ENCODE measurements around the gene DENND1A.

Gene DENND1A

DNA sequence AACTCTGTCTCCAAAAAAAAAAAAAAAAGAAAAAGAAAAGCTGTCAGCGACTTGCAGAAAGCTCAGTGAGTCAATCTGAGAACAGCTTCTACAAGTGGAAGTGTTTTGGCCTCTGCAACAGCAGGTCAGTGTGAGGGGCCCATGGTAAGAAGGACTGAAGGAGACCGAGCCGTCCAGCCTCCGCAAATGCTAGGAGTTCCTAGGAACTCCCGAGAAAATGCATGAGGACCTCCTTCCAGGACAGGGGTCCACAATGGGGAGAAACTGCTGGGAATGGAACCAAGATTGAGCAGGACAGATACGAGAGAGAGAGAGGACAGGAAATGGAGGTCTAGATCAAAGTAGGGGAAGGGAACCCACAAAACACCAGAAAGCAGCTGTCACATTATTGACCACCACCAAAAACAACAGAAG, 393.5 kb downstream of the DENND1A start:
- no peak for DNase-seq (ENCODE audit: low spot score)

DNA sequence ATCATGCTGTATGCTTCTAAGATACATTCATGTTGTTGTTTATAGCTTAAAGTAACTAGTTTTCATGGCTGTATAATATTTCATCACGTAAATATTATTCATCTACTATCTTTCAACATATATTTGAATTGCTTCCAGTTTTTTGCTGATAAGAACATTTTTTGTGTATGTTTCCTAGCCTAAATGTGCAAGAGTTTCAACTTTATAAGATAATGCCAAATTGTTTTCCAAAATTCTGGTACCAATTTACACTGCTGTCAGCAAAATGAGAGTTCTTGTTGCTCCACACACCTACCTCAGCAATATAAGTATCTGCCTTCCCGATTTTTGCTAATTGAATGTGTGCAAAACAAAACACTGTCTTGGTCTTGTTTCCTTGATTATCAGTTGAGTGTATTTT, 395.6 kb downstream of the DENND1A start:
- no peak for DNase-seq (ENCODE audit: low spot score)

DNA sequence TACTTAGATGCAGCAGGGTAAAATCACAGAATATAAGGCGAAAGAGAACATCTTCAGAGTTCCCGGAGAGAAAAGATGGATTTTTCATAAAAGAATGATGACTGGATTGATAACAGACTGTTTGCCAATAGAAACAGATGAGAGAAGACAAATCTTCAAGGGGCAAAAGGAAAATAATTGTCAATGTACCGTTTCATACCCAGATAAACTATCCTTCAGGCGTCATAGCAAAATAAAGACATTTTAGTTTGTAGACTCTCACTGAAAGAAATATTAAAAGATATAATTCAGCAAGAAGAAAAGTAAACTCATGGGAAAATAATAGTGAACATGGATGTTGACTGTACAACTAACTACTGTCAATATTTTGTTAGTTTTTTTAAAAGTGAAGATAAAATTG, 399.7 kb downstream of the DENND1A start:
- DNase-seq (ENCODE audit: low spot score), result no peak

DNA sequence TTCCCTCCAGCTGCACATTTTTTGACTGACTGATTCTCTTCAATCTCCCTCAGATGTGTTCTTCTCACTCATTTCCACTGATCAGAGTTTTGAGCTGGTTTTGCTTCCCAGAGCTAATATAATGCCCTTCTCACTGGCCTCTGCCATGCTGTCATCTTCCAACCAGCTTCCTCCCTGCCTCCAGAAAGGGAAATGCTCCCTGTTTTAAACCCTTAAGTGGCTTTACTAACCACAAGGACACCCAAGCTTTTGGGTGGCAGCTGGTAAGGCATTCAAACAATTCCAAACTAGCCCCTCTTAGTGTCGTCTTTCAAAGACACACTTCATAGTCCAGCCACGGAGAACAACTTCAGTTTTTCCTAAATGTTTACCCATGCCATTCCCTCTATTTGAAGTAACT, 401.4 kb downstream of the DENND1A start:
- no peak for DNase-seq (ENCODE audit: low spot score)

DNA sequence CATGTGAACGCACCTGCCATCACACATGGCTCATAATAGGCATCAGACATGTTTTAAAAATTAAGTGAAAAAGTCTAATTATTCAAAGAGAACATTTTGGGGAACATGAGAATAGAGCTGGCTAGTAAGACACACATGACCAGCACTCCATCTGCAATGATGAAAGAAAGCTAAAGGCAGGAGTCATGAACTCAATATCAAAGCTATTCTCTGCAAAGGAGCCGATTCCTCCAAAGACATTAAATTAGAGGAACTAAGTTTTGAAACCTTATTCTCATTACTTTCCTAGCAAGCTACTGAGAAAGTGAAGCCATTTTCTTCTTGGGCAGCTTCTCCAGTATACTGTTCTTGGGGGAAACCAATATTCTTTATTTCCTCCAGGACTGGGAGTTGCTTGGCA, 401.9 kb downstream of the DENND1A start:
- DNase-seq (ENCODE audit: low spot score), result no peak

DNA sequence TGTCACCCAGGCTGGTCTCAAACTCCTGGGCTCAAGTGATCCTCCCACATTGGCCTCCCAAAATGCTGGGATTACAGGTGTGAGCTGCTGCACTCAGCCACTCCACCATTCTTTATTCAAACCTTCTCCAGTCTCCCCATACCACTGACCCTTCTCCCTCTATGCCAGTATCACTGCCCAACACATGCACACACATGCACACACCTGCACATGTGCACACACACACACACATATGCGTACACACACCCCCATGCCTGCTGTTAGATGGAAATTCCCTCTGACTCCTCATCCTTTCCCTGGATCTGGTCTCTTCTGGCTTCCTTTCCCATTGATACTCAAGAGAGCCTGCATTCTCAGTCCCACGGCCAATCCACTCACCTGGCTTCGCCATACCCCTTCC, 404.0 kb downstream of the DENND1A start:
- DNase-seq (ENCODE audit: low spot score), result no peak

DNA sequence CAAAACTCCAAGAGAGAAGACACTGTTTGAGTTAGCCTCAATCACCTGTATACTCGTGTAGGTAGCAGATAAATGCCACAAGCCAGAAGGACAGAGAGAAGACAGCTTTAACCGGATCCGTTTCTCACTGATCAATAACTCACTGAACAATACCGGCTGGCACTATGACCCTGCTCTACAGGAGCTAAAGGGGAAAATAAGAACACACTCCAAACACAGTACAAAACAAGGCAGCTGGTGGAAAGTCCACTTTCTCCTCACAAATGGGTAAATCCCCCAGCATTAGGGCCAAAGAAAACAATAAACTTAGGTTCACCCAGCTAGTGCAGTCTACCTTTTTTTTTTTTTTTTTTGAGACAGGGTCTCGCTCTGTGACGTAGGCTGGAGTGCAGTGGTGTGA, 404.5 kb downstream of the DENND1A start:
- no peak for DNase-seq (ENCODE audit: low spot score)

DNA sequence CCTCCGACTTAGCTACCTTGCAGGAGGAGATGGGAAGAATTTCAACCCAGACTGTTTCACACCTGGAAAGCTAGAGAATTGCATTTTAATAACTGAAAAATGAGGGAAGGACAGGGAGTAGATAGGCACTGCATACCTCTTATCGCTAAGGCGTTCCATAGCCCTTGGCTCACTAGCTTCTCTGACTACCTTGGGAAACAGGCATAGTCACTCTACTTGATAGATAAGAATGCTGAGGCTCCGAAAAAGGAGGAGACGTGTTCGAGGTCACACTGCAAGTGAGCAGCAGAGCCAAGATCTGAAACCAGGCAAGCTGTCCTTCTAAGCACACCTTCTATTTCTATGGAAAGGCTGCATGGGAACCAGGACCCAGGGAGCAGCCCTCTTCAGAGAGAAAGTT, 405.1 kb downstream of the DENND1A start:
- DNase-seq (ENCODE audit: low spot score), result no peak

DNA sequence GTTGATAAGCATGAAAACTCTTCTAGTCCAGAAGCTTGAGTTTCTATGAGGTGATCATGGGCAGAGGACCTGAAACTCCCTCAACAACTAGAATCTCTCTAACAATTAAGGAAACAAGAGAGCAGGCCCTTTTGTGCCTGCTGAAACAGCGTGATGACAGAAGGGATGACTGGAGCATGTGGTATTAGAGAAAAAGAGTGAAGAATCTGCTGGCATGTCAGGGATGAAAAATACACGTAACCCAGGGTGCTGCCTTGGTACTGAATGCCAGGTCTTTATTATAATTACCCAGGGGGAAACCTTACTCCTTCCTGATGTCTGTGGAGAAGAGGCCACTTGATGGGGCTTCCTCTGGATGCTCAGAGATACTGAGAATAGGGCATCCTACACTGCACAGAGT, 406.1 kb downstream of the DENND1A start:
- DNase-seq (ENCODE audit: low spot score), result no peak

DNA sequence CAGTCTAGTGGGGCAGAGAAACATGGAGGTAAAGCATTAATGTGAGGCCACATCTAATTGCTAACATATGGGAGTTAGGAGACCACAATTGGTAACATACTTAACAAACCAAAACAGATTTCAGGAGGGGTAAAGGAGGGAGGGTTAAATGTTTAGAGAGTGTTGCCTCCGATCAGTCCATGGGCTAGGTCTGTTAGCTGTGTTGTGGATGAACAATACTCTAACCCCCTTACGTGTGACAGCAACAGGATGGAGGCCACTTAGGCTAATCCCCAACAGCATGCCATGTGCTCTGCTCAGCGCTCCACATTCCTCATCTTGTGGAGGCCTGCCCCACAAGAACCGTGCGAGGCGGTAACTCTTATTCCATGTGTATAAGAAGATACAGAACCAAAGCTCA, 406.9 kb downstream of the DENND1A start:
- DNase-seq (ENCODE audit: low spot score), result no peak

DNA sequence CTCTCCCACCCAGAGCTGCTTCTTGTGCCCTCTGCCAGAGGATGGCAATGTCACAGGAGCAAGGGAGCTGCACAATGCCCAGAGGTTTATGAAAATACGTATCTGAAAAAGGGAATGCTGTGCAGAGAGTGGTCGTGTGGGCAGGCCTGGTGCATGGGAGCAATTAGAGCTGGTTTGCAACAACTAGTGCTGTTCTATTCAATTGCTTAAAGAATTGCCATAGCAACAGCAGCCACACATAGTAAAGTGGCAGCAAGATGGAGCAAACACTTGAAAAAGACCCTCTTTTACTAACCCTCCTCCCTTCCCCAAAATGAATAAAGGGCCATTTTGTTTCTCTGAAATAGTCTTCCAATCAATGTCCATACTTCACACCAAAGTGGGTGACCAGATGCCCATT, 407.7 kb downstream of the DENND1A start:
- DNase-seq (ENCODE audit: low spot score), result no peak

DNA sequence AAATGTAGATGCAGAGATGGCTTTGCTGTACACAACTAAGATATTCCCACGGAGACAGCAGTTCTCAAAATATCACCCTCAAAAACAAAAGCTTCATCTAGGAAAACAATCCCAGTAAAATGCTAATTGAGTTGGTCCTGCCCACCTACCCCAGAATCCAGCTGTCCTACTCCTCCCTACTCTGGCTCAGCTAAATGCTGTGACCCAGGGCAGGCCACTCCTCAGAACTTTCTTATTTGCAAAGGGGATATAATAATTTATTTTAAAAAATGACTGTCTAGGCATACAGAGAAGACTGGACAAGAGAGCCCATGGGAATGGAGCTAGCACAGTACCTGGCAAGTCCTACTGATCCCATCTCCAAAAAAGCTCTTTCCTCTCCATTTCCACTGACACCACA, 411.6 kb downstream of the DENND1A start:
- no peak for DNase-seq (ENCODE audit: low spot score)

DNA sequence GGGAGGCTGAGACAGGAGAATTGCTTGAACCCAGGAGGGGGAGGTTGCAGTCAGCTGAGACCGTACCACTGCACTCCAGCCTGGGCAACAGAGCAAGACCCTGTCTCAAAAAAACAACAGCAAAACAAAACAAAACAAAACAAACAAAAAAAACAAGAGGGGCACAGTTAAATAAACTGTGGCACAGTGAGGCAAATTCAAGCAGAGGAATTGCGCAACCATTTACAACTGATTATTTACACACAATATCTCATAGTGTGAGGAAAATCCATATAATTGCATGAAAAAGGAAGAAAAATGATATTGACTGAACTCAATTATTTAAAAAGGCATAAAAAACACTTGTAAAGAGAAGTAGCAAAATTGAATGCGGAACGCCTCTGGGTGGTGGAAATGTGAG, 412.4 kb downstream of the DENND1A start:
- no peak for DNase-seq (ENCODE audit: low spot score)

DNA sequence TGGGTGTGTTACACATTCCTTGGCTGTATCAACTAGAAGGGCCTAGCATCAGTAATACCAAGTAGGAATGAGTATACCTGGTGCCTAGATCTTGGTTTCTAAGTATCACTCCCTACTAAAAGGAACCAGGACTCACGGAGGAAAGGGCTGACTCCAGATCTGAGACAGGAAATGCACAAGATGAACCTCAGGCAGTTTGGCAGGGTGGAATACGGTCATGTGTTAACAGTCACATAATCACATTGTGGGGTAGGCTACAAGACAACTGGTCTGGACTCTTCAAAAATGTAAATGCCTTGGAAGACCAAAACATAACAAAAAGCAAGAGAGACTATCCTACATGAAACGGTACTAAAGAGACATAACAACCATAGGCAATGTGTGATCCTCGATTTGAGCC, 415.2 kb downstream of the DENND1A start:
- no peak for DNase-seq (ENCODE audit: low spot score)

DNA sequence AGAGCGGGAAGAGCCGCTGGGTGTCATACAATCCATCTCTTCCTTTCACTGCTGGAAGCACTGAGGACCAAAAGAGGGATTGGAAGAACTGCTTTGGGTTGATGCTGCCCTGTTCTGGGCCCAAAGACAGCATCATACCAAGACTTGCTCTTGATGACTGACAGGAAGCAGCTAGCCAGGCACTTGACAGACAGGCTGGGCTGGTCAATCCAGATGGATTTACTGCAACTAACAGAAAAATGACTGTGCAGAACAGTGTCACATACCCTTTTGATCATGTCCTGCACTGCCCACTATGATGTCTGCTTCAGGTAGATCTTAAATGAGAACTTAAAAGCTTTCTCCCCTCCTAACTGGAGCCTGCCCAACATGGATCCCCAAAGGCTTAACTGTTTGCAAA, 416.4 kb downstream of the DENND1A start:
- no peak for DNase-seq (ENCODE audit: low spot score)

DNA sequence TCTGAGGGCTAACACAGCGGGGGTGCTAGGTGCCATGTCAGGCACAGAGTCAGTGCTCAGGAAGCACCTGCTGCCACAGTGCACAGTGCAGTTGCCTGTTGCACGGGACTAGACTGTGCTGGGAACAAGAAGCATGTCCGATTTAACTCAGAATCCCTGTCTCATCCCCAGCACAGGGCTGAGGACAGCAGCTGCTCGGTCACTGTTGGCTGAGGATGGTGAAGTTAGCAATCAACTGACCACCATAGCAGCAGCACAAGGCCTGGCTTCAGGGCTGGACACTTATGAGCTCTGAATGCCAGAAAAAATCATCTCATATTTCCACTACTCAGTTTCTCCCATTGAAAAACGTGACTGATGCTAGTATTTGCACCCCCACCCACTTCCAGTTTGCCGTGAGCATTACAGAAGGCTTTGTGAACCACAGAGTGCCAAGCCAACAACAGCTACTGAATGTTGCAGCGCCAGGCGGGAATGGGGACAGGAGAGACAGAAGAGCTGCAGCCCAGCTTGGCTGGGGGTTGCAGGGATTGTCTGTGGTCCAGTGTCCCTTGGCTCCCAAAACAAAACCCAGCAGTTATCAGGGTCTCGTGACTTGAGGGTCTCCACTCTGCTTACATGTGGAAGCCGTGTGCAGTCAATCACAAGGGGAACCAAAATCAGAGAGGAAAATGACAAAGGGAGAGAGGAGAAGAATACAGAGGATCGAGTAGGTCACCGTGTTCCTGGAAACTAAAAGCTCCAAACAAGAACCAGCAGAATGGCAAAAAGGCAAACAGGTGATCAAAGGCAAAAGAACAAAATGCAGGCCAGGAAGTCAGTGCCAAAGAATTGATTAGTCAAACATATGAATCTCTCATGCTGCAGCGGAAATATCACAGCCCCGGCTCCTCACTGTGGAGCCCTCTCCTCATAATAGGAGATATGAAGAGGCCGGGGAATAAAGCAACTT, 418.3 kb downstream of the DENND1A start:
- no peak for DNase-seq (ENCODE audit: low spot score)

DNA sequence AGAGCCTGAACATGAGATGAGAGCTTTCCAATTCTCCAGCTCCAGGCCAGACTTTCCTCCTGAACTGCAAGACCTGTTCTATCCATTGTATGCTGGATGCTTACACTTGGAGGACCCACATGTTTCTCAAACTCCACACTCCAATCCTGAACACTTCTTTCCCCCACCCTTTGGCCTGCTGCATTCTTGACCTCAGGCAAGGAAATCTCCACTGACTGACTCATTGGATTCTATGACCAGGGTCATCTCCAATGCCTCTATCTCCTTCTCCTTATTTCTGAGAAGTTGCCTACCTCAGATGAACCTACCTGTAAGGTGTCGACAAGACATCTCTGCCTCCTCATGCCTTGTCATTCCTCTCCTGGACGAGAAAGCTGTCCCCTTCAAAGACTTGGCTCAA, 420.3 kb downstream of the DENND1A start:
- no peak for DNase-seq (ENCODE audit: low spot score)

DNA sequence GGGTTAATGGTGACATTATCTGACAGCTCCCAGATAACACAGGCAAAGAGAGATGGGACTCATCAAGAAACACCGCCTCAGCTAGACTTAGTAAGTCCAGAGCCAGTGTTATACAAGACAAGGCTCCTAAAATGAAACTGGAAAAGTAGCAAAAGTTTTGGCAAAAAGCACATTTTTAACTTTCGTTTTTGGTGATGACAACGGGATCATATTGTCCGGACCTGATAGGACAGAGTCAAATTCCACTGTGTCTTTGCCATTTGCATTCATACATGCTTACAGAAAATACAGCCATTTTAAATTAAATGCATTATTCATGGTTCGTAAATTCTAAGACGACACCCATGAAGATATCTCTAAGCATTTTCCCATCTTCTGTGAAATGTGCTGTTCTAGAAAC, 421.9 kb downstream of the DENND1A start:
- DNase-seq (ENCODE audit: low spot score), result no peak

DNA sequence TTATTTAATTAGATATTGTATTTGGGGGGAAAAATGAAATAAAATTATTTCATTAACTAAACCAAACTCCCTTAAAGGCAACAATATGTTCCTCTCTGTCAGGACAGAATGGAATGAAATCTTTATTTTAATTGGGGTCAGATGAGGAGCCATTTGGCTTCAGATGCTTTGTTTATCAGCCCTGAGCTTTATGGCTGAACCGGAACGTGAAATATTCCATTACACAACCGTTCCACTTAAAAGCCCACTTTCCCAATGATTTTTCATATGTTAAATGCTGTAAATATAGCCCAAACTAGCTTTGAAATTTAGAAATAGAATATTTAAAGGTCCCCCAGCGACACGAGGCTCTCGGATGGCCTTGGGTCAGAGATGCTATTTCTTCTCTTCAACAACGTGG, 424.4 kb downstream of the DENND1A start:
- no peak for DNase-seq (ENCODE audit: low spot score)

DNA sequence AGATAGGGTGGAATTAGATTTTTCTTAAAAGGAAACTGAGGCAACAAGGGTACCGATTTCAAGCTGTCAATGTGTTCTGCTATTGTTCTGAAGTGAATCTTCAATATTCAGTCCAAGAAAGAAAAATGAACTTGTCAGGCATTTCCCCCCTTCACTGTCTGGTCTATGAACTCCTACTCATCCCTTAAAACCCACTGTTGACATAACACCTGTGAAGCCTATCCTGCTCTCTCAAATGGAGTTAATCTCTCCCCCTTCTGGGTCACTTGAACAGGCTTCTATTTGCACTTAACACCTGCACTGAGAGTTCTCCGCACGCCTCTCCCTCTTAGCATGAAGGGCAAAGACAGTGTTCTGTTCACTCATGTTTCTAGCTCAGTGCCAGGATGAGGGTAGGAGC, 429.6 kb downstream of the DENND1A start:
- DNase-seq (ENCODE audit: low spot score), result no peak

DNA sequence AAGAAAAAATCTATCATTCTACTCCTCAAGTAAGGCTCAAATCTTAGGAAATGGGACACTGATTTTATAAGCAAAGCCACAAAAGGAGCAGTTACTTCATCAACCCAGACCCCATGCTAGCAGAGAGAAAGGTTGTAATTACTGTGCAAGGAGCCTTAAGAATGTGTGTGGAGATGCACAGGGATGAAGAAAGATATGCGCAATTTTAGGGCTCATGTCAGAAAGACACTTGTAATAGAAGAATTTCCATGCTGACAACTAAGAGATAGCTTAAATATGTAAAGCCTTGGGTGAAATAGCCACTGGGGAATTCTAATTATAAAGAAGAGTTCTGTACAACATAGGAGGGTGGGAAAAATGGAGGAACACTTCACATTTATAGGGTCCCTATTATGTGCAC, 432.1 kb downstream of the DENND1A start:
- no peak for DNase-seq (ENCODE audit: low spot score)

DNA sequence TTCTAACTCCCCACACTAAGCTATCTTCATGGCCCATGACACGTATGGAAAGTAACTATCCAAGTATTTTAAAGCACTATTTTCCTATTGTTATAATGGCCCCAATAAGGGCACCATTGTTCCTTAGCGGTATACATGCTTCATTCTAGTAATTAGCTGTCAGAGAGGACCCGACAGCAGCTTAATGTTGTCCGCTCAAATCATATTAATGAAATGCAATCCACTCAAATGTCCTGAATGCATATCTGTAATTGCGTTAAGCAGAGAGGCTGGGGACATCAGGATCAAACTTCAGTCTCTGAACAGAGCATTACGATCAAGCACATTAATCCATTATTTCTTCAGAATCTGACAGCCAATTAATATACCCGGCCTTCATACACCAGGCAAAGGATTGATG, 434.2 kb downstream of the DENND1A start:
- no peak for DNase-seq (ENCODE audit: low spot score)

DNA sequence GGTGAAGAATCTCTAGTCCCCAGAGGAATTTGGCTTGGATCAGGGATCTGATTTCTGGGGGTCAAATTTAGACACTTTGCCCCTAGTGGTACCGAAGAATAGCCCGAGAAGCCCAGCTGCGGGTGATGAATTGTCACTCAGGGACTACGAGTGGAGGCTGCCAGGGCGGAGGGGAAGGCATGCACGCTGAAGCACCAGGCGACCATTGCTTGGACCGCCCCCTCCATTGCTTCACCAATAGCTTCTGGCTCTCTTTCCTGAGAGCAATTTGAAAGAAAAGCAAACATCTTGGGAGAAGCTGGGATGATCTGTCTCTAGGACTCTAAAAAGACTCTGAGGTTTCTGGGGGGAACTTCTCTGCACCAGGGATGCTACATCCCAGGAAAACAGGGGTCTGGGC, 436.3 kb downstream of the DENND1A start:
- no peak for DNase-seq (ENCODE audit: low spot score)

DNA sequence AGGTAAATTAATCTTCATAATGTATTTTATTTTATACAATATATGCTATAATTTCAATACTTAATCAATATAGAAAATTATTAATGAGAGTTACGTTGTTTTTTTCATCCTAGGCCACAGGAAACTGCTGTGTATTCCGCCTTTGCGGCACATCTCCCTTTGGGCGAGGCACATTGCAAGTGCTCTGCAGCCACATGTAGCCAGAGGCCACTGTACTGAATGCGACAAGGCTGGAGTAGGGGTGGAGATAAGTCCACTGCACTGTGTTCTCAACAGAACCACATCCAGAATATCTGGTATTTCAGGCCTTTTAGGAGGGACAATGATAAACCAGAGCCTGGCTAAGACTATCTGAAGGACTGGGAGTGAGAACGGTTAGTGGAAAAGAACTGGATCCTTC, 439.2 kb downstream of the DENND1A start:
- DNase-seq (ENCODE audit: low spot score), result no peak

Measured in cerebellar cortex (tissue), 1 donor.